ENCODE data around the gene WDR90.

WDR90 gene

DNA sequence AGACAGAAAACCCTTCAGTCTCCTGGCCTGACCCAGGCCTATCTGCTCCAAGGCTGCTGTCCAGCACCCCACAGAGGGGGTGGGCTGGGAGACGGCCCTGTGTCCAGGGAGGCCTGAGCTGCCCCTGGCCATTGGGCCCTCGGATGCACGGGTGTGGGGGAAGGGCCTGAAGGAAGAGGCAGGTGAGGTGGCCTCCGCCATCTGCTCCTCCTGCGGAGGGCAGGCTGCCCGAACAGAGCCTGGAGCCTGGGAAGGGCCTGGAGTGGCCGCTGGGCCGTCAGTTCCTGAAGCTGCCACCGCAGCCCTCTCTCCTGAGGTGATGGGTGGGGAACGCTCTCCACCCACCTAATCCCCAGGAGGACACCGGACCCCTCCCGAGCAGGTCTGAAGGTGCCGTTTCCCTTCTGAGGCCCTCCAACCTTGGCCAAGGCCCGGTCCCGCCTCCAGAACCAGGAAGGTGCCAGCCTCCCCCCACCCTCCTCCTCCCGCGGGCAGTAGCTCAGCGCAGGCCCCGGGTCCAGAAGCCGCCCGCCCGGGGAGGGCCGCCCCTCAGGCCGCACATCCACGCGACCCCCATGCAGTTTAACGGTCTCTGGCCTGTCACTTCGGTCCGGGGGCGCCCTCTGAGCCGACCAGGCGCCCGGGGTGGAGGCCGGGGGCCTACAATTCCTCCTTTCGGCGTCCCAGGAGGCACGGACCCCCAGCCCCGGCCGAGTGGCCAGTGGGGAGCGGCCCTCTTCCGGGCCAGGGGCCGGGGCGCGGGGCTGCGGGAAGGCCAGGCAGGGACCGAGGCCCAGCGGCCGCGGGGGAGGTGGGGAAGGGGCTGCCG, 55.6 kb downstream of the WDR90 start:
- TF ChIP-seq, protein P1, sequence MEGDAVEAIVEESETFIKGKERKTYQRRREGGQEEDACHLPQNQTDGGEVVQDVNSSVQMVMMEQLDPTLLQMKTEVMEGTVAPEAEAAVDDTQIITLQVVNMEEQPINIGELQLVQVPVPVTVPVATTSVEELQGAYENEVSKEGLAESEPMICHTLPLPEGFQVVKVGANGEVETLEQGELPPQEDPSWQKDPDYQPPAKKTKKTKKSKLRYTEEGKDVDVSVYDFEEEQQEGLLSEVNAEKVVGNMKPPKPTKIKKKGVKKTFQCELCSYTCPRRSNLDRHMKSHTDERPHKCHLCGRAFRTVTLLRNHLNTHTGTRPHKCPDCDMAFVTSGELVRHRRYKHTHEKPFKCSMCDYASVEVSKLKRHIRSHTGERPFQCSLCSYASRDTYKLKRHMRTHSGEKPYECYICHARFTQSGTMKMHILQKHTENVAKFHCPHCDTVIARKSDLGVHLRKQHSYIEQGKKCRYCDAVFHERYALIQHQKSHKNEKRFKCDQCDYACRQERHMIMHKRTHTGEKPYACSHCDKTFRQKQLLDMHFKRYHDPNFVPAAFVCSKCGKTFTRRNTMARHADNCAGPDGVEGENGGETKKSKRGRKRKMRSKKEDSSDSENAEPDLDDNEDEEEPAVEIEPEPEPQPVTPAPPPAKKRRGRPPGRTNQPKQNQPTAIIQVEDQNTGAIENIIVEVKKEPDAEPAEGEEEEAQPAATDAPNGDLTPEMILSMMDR (IDR thresholded peaks at IDR 0.05; ENCODE audit: control extremely low read depth, extremely low read depth, low read depth, missing control alignments), result no peak
- ChIA-PET POLR2A (no interaction called here), CTCF (interaction anchor here (0.8 to 3.8 kb wide), 3 partner anchors 8 to 15 kb away, joined by 3 to 13 read pairs (median 3); no protein-coding TSS in a partner anchor)
- DNase-seq (ENCODE audit: extremely low spot score), result no peak

GRCh38 chr16:705431-706188, 56.4 kb downstream of the WDR90 start, which contains the start of gene FBXL16:
Gene FBXL16, minus strand, starts transcription at chr16:705801. Its CDS starts 8,396 bp downstream, at chr16:697405.
- ChIA-PET CTCF (no interaction called here), POLR2A (interaction anchor here (0.5 kb wide), 1 partner anchor 1449 kb away, joined by 3 read pairs; no protein-coding TSS in a partner anchor)
- DNase-seq (ENCODE audit: extremely low spot score), result no peak
- TF ChIP-seq, protein P1 (IDR thresholded peaks at IDR 0.05; ENCODE audit: control extremely low read depth, extremely low read depth, low read depth, missing control alignments), result no peak

DNA sequence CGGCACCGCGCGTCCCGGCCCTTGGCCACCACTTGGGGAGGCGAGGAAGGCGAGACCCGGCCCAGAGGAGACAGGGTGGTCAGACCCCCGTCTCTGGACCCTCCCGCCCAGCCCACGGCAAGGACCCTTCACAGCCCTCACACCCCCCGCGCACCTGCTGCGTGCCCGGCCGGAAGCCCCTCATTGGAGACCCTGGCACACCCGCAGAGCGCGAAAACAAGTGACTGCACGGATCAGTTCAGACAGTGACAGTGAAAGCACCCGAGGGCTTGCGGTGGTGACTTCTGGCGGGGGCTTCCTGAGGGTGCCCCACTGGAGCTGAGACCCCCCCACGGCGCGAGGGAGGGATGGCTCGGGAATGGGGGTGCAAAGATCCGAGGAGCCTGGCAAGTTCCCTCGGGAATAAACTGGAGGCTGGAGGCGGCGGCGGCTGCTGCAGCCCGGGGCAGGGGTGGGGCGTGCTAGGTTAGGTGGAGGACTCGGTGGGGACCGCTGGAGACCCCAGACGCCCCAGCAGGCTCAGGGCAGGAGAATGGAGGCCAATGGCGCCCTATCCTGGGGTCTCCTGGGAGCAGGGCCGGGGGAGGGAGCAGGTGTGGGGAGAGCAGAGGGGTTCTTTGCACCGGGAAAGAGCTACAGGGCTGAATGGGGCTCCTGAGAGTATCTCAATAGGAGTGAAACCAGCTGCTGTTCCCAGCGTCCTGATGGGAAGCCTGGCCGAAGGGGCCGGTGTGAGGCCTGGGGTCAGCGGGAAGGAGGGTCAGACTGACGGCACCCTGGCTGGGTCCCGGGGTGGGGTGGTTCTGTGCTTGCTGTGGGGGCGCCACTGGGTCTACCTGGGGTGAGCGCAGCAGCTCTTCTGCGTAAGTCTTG, 57.3 kb downstream of the WDR90 start:
- ChIA-PET POLR2A (interaction anchor here (0.5 kb wide), 1 partner anchor 1448 kb away, joined by 3 read pairs; no protein-coding TSS in a partner anchor), CTCF (interaction anchor here (1.2 to 1.6 kb wide), 4 partner anchors 10 to 397 kb away, joined by 3 to 9 read pairs (median 5); no protein-coding TSS in a partner anchor)
- DNase-seq (ENCODE audit: extremely low spot score), result no peak
- TF ChIP-seq, protein P1 (IDR thresholded peaks at IDR 0.05; ENCODE audit: control extremely low read depth, extremely low read depth, low read depth, missing control alignments), result no peak

GRCh38 chr16:707062-707538, 57.9 kb downstream of the WDR90 start:
- DNase-seq (ENCODE audit: extremely low spot score), result no peak
- POLR2A ChIA-PET, result no interaction called here
- TF ChIP-seq, protein P1 (IDR thresholded peaks at IDR 0.05; ENCODE audit: control extremely low read depth, extremely low read depth, low read depth, missing control alignments), result no peak
- CTCF ChIA-PET, result interaction anchor here (1.2 to 1.6 kb wide), 6 partner anchors 9 to 396 kb away, joined by 3 to 9 read pairs (median 5); partner anchors contain the start of gene ANTKMT

DNA sequence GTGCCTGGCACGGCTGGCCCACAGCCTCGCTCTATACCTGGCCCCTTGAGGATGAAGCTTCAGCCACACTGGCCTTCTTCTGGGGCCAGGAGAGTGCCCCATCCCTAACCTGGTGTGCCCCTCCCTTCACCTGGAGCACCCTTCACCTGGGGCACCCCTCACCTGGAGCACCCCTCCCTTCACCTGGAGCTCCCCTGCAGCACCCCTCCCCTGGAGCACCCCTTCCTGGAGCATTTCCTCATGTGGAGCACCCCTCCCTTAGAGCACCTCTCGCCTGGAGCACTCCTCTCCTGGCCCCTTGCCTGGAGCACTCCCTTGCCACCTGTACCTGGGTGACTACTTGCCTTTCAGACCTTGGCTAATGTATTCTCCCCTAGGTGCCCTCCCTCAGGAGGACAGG, 58.9 kb downstream of the WDR90 start:
- TF ChIP-seq, protein P1 (IDR thresholded peaks at IDR 0.05; ENCODE audit: control extremely low read depth, extremely low read depth, low read depth, missing control alignments), result no peak
- ChIA-PET POLR2A (no interaction called here), CTCF (interaction anchor here (1.2 to 1.6 kb wide), 4 partner anchors 12 to 395 kb away, joined by 5 to 9 read pairs (median 6); partner anchors contain the start of gene ANTKMT)
- no peak for DNase-seq (ENCODE audit: extremely low spot score)
